Measurements from ENCODE around the gene NCOA7.
"Not testable (repeated sequence)": the region's sequence is repeated elsewhere in the genome, so short reads cannot be mapped to it uniquely, and the experiment has no call there.

NCOA7 gene

GRCh38 chr6:125759184-125759902, 31.4 kb upstream of the NCOA7 start:
- DNase-seq = no peak

GRCh38 chr6:125759959-125760457, 30.8 kb upstream of the NCOA7 start:
- DNase-seq = no peak

GRCh38 chr6:125764121-125764671, 26.6 kb upstream of the NCOA7 start:
- no peak for DNase-seq

- DNase-seq = no peak
Measured at GRCh38 chr6:125765944-125766343, 24.8 kb upstream of the NCOA7 start.

- no peak for DNase-seq
Measured at GRCh38 chr6:125766641-125767040, 24.1 kb upstream of the NCOA7 start.

GRCh38 chr6:125769147-125769783, 21.5 kb upstream of the NCOA7 start:
- no peak for DNase-seq

GRCh38 chr6:125773387-125774341, 17.1 kb upstream of the NCOA7 start:
- DNase-seq = no peak

- not testable (repeated sequence) for DNase-seq
Measured at GRCh38 chr6:125776107-125776826, 14.5 kb upstream of the NCOA7 start.

- DNase-seq = peak; percentile 93
Measured at GRCh38 chr6:125779924-125780539, 10.7 kb upstream of the NCOA7 start.

- DNase-seq = peak; percentile 67
Measured at GRCh38 chr6:125780540-125781313, 10.0 kb upstream of the NCOA7 start.

- DNase-seq = no peak
Measured at GRCh38 chr6:125781314-125781868, 9.4 kb upstream of the NCOA7 start.

- DNase-seq = no peak
Measured at GRCh38 chr6:125784365-125784764, 6.4 kb upstream of the NCOA7 start.

GRCh38 chr6:125787791-125788190, 3.0 kb upstream of the NCOA7 start:
- no peak for DNase-seq

GRCh38 chr6:125789167-125789566, 1.6 kb upstream of the NCOA7 start:
- DNase-seq = no peak

GRCh38 chr6:125789576-125790357, 993 bp upstream of the NCOA7 start:
- peak; percentile 34 for DNase-seq

GRCh38 chr6:125791151-125791819, 525 bp downstream of the NCOA7 start:
- DNase-seq = peak; percentile 65

- no peak for DNase-seq
Measured at GRCh38 chr6:125791820-125792165, 1.0 kb downstream of the NCOA7 start.

- no peak for DNase-seq
Measured at GRCh38 chr6:125792172-125792571, 1.4 kb downstream of the NCOA7 start.

- no peak for DNase-seq
Measured at GRCh38 chr6:125792680-125793079, 1.9 kb downstream of the NCOA7 start.

All from CD4-positive, alpha-beta T cell treated with Interleukin-4 for 4 hours (primary cell).